Peyer's patch (tissue), 4 donors: Measurements from ENCODE around the gene DSG3.

Experiments used
- POLR2A ChIP-seq, 2 donors: fragments of 450-650 bp; IDR thresholded peaks; one replicate each; pipeline ENCODE4 v1.5.1; 2017; ENCODE audit warnings: antibody characterized with exemption in 2 of 2, mild to moderate bottlenecking in 2 of 2, moderate library complexity in 2 of 2
- TF ChIP-seq, protein P1 (sequence below), 6 experiments: fragments of 450-650 bp in 4 of 6; fragments of 200-600 bp in 2 of 6; sonication (generic) in 1 of 6; IDR thresholded peaks; one replicate each; pipeline ENCODE4 v1.5.1; 2017 to 2019; ENCODE audit warnings: antibody characterized with exemption in 6 of 6, mild to moderate bottlenecking in 3 of 6, moderate library complexity in 1 of 6

GRCh38 chr18:31420524-31420923, 27.0 kb upstream of the DSG3 start:
- TF ChIP-seq, protein P1, sequence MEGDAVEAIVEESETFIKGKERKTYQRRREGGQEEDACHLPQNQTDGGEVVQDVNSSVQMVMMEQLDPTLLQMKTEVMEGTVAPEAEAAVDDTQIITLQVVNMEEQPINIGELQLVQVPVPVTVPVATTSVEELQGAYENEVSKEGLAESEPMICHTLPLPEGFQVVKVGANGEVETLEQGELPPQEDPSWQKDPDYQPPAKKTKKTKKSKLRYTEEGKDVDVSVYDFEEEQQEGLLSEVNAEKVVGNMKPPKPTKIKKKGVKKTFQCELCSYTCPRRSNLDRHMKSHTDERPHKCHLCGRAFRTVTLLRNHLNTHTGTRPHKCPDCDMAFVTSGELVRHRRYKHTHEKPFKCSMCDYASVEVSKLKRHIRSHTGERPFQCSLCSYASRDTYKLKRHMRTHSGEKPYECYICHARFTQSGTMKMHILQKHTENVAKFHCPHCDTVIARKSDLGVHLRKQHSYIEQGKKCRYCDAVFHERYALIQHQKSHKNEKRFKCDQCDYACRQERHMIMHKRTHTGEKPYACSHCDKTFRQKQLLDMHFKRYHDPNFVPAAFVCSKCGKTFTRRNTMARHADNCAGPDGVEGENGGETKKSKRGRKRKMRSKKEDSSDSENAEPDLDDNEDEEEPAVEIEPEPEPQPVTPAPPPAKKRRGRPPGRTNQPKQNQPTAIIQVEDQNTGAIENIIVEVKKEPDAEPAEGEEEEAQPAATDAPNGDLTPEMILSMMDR (IDR thresholded peaks at IDR 0.05), result no peak
- no peak for TF ChIP-seq POLR2A (IDR thresholded peaks at IDR 0.05)
